ENCODE measurements around the gene HAVCR2. TPM values are rescaled to one million over a fixed set of nuclear protein-coding genes. Genes with fewer than 3 reads are reported as not detected.

Gene HAVCR2
- total and polyA plus RNA-seq, 10 of the 15 experiments (the other 5 are each of a cell fraction or from before 2014, with no cell fraction given), result 5.2 to 7.5 (median 6.9) TPM

- no peak for FAIRE-seq
- in situ Hi-C loops (cut with MboI), result no loop called here
- 36% methylated on average over 2 of the region's 2 CpGs for WGBS (ENCODE audit: insufficient coverage, insufficient replicate concordance, low lambda C conversion rate, missing lambda C conversion rate)
- BruUV-seq (replicated peaks), result no TSS peak
- ChIA-PET CTCF (interaction anchor here (1.1 kb wide), 1 partner anchor 124 kb away, joined by 3 read pairs; no protein-coding TSS in a partner anchor), RAD21 (ENCODE audit: unreplicated experiment) (no interaction called here), SMC1A (ENCODE audit: uncharacterized antibody, unreplicated experiment) (interaction anchor here (0.9 kb wide), 1 partner anchor 36 kb away, joined by 3 read pairs; no protein-coding TSS in a partner anchor), POLR2A (no interaction called here)
- no peaks in the 10 kb centered on the region for H3K9me3 ChIP-seq (replicated peaks; ENCODE audit: control insufficient read depth, insufficient read depth, low read length)
- DNase-seq (ENCODE audit: low read depth, low spot score), result no peak
- no peaks in the 10 kb centered on the region for H3K79me2 ChIP-seq (ENCODE audit: control insufficient read depth, insufficient read depth, low read length)
- no peak overlapping the region for H3K4me3 ChIP-seq
- no peak overlapping the region for H3K9ac ChIP-seq (ENCODE audit: control insufficient read depth, insufficient read depth, low read length)
- no peaks in the 10 kb centered on the region for H4K20me1 ChIP-seq (ENCODE audit: control insufficient read depth, insufficient read depth)
- H3K4me2 ChIP-seq (ENCODE audit: control insufficient read depth, insufficient read depth), result no peak overlapping the region
- H3K27ac ChIP-seq (ENCODE audit: control insufficient read depth, insufficient read depth), result no peak overlapping the region
- no peak overlapping the region for H2AFZ ChIP-seq (ENCODE audit: control insufficient read depth, low read depth, low read length)
- H3K4me1 ChIP-seq (ENCODE audit: control insufficient read depth, insufficient read depth, low read length), result no peaks in the 10 kb centered on the region
- H3K27me3 ChIP-seq (replicated peaks in 1 of 2; ENCODE audit: control insufficient read depth in 2 of 2, insufficient read depth in 2 of 2, low read length in 1 of 2), result no peaks in the 10 kb centered on the region
- TF ChIP-seq ZNF207 (IDR thresholded peaks at IDR 0.05; ENCODE audit: borderline replicate concordance) (no peak), ZBTB33 (IDR thresholded peaks at IDR 0.05) (no peak), EED (IDR thresholded peaks at IDR 0.05; ENCODE audit: low read depth) (no peak), KAT2A (conservative IDR thresholded peaks at IDR 0.05; ENCODE audit: control insufficient read depth, low read depth, low read length) (no peak), ZZZ3 (IDR thresholded peaks at IDR 0.05; ENCODE audit: control insufficient read depth, insufficient read length, low read depth) (no peak), CREB1 (IDR thresholded peaks at IDR 0.05; ENCODE audit: low read depth) (no peak), NKRF (conservative IDR thresholded peaks at IDR 0.05) (no peak), ZBTB11 (CRISPR knock-in tag; IDR thresholded peaks at IDR 0.05) (no peak), USF2 (IDR thresholded peaks at IDR 0.05; ENCODE audit: borderline replicate concordance, low read depth, low read length) (no peak)
- H3K36me3 ChIP-seq (ENCODE audit: control insufficient read depth in 2 of 2, insufficient read depth in 2 of 2, low read length in 1 of 2), result no peaks in the 10 kb centered on the region
- intact Hi-C loops (cut with micrococcal nuclease; ENCODE audit: unreplicated experiment), result no loop called here
- no peak for ATAC-seq
These were observed 41.8 kb downstream of the HAVCR2 start for GRCh38 chr5:157067005-157067404.

Measured in GM12878 (cell line).